Measurements from ENCODE around the gene OAS2. TPM values are rescaled to one million over a fixed set of nuclear protein-coding genes. Genes with fewer than 3 reads are reported as not detected.

OAS2 gene
- total RNA-seq, 1 donor from 2014 or later: not detected

DNA sequence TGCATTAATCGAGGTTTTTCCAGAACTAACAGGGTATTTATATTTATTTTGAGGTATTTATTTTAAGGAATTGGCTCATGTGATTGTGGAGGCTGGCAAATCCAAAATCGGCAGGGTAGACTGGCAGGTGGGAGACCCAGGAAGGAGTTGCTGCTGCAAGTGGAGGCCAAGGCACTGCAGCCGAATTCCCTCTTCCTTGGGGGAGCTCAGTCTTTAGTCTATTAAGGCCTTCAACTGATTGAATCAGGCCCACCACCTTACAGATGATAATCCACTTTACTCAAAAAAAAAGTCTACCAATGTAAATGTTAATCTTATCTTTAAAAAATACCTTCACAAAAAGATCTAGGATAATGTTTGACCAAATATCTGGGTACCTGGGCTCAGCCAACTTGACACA, 1.2 kb upstream of the OAS2 start:
- Mint-ChIP-seq H3K4me3 (no peak overlapping the region), H3K9me3 (peaks cover 5% of the 10 kb centered on the region), H3K36me3 (ENCODE audit: low read depth) (peaks cover 2% of the 10 kb centered on the region), H3K27ac (ENCODE audit: unreplicated experiment) (no peak overlapping the region), H3K4me1 (no peaks in the 10 kb centered on the region), H3K27me3 (ENCODE audit: low read depth) (peaks cover 9% of the 10 kb centered on the region)
- TF ChIP-seq, protein P1, sequence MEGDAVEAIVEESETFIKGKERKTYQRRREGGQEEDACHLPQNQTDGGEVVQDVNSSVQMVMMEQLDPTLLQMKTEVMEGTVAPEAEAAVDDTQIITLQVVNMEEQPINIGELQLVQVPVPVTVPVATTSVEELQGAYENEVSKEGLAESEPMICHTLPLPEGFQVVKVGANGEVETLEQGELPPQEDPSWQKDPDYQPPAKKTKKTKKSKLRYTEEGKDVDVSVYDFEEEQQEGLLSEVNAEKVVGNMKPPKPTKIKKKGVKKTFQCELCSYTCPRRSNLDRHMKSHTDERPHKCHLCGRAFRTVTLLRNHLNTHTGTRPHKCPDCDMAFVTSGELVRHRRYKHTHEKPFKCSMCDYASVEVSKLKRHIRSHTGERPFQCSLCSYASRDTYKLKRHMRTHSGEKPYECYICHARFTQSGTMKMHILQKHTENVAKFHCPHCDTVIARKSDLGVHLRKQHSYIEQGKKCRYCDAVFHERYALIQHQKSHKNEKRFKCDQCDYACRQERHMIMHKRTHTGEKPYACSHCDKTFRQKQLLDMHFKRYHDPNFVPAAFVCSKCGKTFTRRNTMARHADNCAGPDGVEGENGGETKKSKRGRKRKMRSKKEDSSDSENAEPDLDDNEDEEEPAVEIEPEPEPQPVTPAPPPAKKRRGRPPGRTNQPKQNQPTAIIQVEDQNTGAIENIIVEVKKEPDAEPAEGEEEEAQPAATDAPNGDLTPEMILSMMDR (conservative IDR thresholded peaks at IDR 0.05): no peak
- DNase-seq (ENCODE audit: low read depth, low spot score): no peak

DNA sequence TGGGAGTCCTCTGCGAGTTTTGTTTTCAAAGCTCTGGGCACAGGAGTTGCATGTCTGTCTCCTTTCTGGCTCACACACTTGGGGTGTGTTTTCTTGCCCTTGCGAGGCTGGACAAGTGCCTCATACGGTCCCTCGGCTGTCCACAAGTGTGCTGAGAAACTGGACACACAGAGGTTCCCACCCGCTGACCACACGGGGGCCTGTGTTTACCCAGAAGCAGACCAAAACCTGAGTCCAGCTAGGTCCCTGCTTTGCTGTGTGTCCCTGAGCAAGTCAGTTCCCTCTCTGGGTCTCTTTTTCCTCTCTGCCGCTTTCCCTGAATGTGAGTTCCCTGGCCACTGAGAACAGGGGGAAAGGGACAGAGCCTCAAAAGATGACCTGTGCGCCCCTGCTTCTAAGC, 678 bp upstream of the OAS2 start:
- TF ChIP-seq, protein P1 (conservative IDR thresholded peaks at IDR 0.05): no peak
- H3K4me1 Mint-ChIP-seq: no peaks in the 10 kb centered on the region
- H3K27ac Mint-ChIP-seq (ENCODE audit: unreplicated experiment): no peak overlapping the region
- no peak overlapping the region for H3K4me3 Mint-ChIP-seq
- H3K27me3 Mint-ChIP-seq (ENCODE audit: low read depth): peaks cover 14% of the 10 kb centered on the region
- peaks cover 2% of the 10 kb centered on the region for H3K36me3 Mint-ChIP-seq (ENCODE audit: low read depth)
- peaks cover 5% of the 10 kb centered on the region for H3K9me3 Mint-ChIP-seq
- DNase-seq (ENCODE audit: low read depth, low spot score): no peak

DNA sequence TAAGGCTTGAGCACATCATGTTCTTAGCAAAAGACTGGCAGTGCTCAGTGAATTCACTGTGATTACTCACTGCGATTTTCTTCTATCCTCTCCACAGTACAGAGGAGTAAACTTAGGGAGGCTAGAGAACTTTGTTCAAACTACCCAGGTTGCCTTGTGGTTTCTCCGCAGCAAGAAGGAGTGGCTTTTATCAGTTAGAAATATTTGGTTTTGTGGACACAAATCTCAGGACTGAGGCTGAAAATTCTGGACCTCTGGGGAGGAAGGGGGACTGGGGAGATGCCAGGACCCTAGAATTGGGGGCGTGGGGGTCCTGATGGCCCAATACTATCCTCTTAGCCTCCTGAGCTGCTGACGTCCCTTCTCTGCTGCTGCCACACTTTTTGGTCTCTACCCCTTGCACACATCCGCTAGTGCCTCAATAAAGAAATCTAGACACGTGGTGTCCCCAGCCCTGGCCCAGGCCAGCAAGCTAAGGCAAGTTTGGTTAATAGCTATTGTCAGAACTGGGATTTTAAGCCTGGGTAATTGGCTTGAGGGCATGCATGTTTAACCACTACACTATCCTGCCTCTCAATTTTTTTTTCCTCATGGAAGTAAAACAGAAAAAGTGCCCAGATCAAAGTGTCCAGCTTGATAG, 842 bp downstream of the OAS2 start:
- TF ChIP-seq, protein P1 (conservative IDR thresholded peaks at IDR 0.05): no peak
- Mint-ChIP-seq H3K9me3 (peaks cover 5% of the 10 kb centered on the region), H3K27ac (ENCODE audit: unreplicated experiment) (no peak overlapping the region), H3K36me3 (ENCODE audit: low read depth) (peaks cover 2% of the 10 kb centered on the region), H3K4me3 (no peak overlapping the region), H3K27me3 (ENCODE audit: low read depth) (peaks cover 17% of the 10 kb centered on the region), H3K4me1 (no peaks in the 10 kb centered on the region)
- no peak for DNase-seq (ENCODE audit: low read depth, low spot score)

DNA sequence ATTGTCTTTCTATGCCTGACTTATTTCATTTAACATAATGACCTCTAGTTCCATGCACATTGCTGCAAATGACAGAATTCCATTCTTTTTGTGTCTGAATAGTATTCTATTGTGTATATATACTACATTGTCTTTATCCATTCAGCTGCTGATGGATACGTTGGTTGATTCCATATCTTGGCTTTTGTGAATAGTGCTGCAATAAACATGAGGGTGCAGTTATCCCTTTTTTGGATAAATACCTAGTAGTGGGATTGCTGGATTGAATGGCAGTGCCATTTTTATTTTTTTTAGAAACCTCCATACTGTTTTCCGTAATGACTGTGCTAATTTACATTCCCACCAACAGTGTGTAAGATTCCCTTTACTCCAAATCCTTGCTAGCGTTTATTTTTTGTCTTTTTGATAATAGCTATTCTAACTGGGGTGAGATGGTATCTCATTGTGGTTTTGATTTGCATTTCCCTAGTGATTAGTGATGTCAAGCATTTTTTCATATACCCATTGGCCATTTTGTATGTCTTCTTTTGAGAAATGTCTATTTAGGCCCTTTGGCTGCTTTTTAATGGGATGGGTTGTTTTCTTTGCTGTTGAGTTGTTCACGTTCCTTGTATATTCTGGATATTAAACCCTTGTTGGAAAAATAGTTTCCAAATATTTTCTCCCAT, 2.3 kb downstream of the OAS2 start:
- Mint-ChIP-seq H3K27ac (ENCODE audit: unreplicated experiment) (no peak overlapping the region), H3K4me1 (no peaks in the 10 kb centered on the region), H3K4me3 (no peak overlapping the region), H3K36me3 (ENCODE audit: low read depth) (peaks cover 4% of the 10 kb centered on the region), H3K27me3 (ENCODE audit: low read depth) (peaks cover 19% of the 10 kb centered on the region), H3K9me3 (peaks cover 13% of the 10 kb centered on the region)
- TF ChIP-seq, protein P1 (conservative IDR thresholded peaks at IDR 0.05): no peak
- no peak for DNase-seq (ENCODE audit: low read depth, low spot score)

DNA sequence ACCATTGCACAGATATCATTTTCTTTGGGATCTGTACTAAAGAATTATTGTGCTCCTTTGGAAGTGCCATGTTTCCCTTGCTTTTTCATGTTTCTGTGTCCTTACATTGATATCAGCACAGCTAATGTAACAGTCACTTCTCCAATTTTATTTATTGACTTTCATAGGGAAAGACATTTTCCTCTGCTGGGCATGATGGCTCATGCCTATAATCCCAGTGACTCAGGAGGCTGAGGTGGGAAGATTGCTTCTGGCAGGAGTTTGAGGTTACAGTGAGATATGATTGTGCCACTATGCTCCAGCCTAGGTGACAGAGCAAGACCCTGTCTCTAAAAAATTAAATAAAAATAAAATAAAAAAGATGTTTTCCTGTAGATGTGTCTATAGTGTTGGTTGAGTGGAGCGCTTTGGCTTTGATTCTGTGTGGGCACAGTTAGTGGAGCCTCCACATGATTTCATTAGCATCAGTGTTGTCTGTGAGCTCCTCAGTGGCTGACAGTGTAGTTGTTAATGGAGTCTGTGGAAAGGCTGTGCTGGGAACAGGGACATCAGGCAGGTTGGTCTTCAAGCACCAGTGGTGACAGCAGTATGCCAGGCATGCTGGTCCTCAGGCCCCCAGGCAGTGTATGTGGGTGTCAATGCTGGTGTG, 7.4 kb downstream of the OAS2 start:
- peaks cover 13% of the 10 kb centered on the region for H3K9me3 Mint-ChIP-seq
- no peak overlapping the region for H3K27ac Mint-ChIP-seq (ENCODE audit: unreplicated experiment)
- peaks cover 4% of the 10 kb centered on the region for H3K36me3 Mint-ChIP-seq (ENCODE audit: low read depth)
- no peak overlapping the region for H3K4me3 Mint-ChIP-seq
- peaks cover 50% of the 10 kb centered on the region for H3K27me3 Mint-ChIP-seq (ENCODE audit: low read depth)
- no peak for DNase-seq (ENCODE audit: low read depth, low spot score)
- TF ChIP-seq, protein P1 (conservative IDR thresholded peaks at IDR 0.05): no peak
- no peaks in the 10 kb centered on the region for H3K4me1 Mint-ChIP-seq

All from neural crest cell (in vitro differentiated cells).